RWPE1 (cell line): Measurements from ENCODE around the gene IGSF8.

ENCODE experiments used
- CTCF ChIA-PET: fragments of 350-600 bp; sonication (Branson Sonifier 250); formaldehyde crosslinking; extraction: SDS; loops from one replicate; lab custom pipeline; 2021; lab: Yijun Ruan, JAX
- POLR2A ChIA-PET: fragments of 400-600 bp; formaldehyde crosslinking; extraction: SDS; loops from one replicate; lab custom pipeline; 2020; ENCODE audit warnings: antibody characterized with exemption; ENCODE audit not compliant: low non-redundant PET; lab: Yijun Ruan, JAX
- DNase-seq: peaks from one replicate; pipeline ENCODE4 v3.0.0; 2012; ENCODE audit warnings: low spot score
- H3K27ac ChIP-seq: fragments of 450-650 bp; 2 replicates; pipeline ENCODE4 v1.5.1; 2017
- CTCF ChIP-seq: fragments of 450-650 bp; conservative IDR thresholded peaks from 2 replicates; pipeline ENCODE4 v1.5.1; 2017; ENCODE audit warnings: low read depth, mild to moderate bottlenecking

IGSF8 gene

GRCh38 chr1:160081261-160081936 is 17.0 kb downstream of the IGSF8 start, which contains the start of gene KCNJ9:
KCNJ9 (plus strand) TSS chr1:160081538; CDS start chr1:160084031, 2,493 bp downstream.
- no peak within 1 kb of the TSS for H3K27ac ChIP-seq
- ChIA-PET POLR2A (no interaction called here), CTCF (interaction anchor here (0.6 to 5.1 kb wide), 4 partner anchors 35 to 507 kb away, joined by 3 to 47 read pairs (median 4); no protein-coding TSS in a partner anchor)
- DNase-seq, result no peak
- TF ChIP-seq CTCF, result no peak

GRCh38 chr1:160080381-160081100 is 17.9 kb downstream of the IGSF8 start:
- no peak for TF ChIP-seq CTCF
- ChIA-PET CTCF (interaction anchor here (0.5 to 5.1 kb wide), 3 partner anchors 34 to 126 kb away, joined by 3 to 47 read pairs (median 5); no protein-coding TSS in a partner anchor), POLR2A (no interaction called here)
- DNase-seq, result no peak
- no peak overlapping the region for H3K27ac ChIP-seq

DNA sequence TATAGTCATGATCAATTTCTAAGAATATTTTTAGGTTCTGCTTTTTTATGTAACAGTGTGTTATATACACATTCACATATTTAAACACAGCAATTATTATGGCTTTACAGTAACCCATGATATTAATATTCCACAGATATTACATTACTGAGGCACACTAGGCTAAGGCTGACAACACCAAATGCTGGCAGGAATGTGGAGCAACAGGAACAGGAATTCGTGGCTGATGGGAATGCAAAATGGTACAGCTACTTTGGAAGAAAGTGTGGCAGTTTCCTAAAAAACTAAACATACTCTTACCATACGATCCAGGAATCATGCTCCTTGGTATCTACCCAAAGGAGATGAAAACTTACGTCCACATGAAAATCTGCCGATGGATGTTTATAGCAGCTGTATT is 19.0 kb downstream of the IGSF8 start:
- DNase-seq, result no peak
- TF ChIP-seq CTCF, result no peak
- POLR2A ChIA-PET, result no interaction called here
- CTCF ChIA-PET, result interaction anchor here (0.5 to 5.1 kb wide), 6 partner anchors 10 to 507 kb away, joined by 3 to 47 read pairs (median 3); no protein-coding TSS in a partner anchor
- no peak overlapping the region for H3K27ac ChIP-seq

DNA sequence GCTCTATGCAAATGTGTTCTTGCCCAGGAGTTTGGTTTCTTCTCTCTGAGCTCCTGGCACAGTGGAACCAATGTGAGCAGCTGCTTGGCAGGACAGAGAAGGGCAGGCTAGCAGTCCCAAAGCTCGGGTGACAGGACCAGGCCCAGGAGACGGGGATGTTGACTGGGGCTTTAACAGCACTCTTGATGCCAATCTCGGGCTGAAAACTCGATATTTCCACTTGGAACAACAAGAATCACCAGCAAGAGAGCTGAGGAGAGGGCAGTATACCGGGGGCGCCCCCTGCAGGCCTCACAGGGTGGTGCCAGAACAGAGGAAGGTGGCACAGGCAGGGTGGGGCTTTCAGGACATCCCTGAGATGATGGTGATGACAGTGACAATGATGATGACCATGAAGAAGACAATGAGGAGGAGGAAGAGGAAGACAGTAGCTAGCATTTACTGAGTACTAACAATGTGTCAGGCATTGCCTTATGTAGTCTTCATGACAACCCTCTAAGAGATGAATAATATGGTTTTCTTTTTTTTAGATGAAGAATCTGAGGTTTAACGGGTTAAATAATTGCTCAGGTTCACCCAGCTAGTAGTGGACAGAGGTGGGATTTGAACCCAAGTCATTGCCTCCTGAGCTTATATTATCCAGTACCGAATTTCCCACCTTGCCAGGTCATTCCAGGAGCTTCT is 19.8 kb downstream of the IGSF8 start:
- POLR2A ChIA-PET, result interaction anchor here (1.0 kb wide), 1 partner anchor 33 kb away, joined by 3 read pairs; no protein-coding TSS in a partner anchor
- CTCF ChIA-PET, result interaction anchor here (0.6 to 5.1 kb wide), 12 partner anchors 9 to 508 kb away, joined by 3 to 47 read pairs (median 3); partner anchors contain the start of gene KCNJ10
- no peak; the same call in 1 of the 2 replicates for TF ChIP-seq CTCF
- peak; percentile 14 for DNase-seq
- H3K27ac ChIP-seq, result no peak overlapping the region

GRCh38 chr1:160077486-160077885 is 20.9 kb downstream of the IGSF8 start:
- POLR2A ChIA-PET, result no interaction called here
- CTCF ChIA-PET, result interaction anchor here (0.5 to 5.1 kb wide), 5 partner anchors 13 to 128 kb away, joined by 3 to 47 read pairs (median 4); no protein-coding TSS in a partner anchor
- no peak for DNase-seq
- no peak overlapping the region for H3K27ac ChIP-seq
- TF ChIP-seq CTCF, result no peak

DNA sequence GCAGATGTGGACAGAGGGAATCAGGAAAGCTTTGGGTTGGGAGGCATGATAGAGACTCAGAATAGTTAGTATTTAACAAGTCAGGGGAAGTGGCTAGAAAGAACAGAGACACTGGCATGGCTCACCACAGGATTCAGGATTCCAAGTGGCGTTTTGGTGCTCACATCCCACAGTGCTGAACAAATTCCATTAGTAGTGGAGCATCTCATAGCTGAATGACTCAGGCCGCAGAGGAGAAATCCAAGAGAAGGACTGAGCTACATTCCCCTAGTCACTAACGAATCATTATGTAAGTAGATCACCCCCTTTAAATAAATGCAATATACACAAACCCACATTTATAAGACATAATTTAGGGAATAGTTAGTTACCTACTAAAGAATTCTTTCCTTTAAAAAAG is 22.1 kb downstream of the IGSF8 start:
- ChIA-PET POLR2A (no interaction called here), CTCF (interaction anchor here (1.2 kb wide), 1 partner anchor 30 kb away, joined by 5 read pairs; no protein-coding TSS in a partner anchor)

More for the DNA sequence above, 22.1 kb downstream of the IGSF8 start:
- no peak for TF ChIP-seq CTCF
- DNase-seq, result no peak
- no peak overlapping the region for H3K27ac ChIP-seq
